NCI-H82 (cell line): ENCODE data around the gene ZSCAN1.
A peak's percentile ranks its signal among the peaks of the same experiment; 100 is the strongest.

ENCODE experiments used
- DNase-seq: peaks from one replicate; lab custom pipeline; 2025; lab: John Stamatoyannopoulos, UW

Gene ZSCAN1

DNA sequence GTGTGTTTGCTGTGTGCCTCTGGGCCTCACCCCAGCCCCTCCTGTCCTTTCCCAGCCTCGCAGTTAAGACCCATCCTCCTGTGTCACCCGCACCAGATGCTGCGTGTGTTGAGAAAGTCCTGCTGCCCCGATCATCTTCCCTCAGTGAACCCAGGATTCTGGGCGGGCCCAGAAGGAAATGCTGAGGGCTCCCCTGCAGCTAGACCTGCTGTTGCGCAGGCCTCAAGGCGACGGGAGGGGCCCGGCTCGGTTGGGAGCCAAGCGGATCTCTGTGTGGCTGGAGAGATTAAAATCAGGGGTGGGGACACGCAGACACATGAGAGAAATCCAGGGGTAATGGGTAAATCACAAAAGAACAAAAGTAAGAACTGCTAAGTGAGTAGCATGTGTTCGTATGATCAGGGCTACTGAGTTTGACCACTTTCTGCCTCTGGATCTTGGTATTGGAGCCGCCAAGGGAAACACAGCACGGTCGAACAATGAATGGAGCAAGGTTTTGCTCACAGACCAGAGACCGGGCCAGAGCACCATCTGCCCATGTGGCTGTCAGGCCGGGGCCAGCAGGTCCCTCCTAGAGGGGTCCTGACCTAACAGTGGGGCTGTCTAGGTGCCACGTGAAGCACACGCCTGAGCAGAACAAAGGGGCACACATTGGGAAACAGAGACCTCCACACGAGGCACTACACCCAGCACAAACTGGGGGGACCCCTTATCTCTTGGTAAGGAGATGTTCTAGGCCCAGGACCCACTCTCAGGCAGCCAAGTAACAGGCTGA, 7.1 kb downstream of the ZSCAN1 start:
- no peak for DNase-seq

DNA sequence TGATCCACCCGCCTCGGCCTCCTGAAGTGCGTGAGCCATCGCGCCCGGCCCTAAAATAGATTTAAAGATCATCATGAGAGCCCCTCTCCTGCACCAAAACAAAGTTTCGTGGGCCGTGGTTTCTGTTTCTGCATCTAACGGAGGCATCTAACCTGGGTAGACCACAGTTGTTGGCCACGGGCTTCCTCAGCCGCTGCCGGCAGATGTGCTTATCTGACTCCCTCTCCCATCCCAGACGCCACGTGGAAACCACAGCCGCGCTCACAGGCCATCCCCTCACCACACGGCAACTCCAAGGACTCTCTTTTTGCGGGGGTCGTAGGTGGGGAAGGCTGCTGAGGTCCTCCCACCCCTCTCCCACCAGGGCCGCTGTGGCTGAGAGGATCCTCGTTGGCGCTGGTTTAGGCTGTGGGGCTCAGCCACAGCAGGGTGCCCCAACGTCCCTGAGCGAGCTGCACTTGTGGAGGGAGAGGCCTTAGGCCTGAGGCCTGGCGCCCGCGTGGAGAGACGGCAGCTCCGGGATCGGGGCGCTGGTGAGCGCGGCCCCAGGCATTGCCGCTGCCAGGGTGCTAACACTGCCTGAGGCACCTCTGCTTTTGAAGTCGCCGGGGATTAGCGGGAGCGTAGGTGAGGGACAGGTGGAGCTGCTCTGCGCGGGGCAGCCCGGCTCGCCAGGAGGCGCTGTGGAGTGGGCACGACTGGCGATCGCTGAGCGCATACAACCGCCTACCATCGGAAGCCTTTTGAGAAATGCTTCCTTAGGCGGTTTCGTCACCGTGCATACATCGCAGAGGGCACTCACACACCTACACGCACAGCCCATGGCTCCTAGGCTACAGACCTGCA, 8.9 kb downstream of the ZSCAN1 start:
- no peak for DNase-seq

DNA sequence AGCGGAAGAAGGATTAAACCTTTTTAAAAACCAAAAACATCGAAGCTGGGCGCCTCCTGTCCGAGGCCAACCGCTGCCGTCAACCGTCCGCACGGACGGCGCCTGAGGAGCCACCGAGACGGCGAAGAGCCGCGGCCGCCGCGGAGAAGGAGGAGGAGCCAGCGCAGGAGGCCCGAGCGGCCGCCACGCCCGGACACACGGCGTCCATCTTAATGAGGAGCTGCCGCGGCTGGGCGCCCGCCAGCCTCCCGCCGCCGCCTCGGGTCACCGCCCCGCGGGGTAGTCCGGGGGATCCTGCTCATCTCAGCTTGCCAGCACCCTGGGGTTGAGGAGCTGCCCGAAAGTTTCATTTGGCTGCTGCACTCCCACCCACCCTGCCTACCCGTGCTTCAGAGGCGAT, 10.6 kb downstream of the ZSCAN1 start:
- no peak for DNase-seq

DNA sequence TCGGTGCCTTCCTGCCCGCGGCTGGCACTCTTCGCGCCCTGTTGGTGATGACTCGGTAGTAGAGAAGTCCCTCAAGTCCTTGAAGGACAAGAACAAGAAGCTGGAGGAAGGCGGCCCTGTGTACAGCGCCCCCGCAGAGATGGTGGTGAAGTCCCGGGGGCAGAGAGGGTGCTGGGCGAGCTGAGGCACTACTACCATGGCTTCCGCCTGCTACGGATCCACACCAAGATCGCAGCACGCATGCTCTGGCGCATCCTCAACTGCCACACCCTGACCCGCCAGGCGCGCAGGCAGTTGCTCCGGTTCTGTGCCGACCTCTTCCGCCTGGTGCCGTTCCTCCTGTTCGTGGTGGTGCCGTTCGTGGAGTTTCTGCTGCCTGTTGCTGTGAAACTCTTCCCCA, 11.1 kb downstream of the ZSCAN1 start:
- DNase-seq = no peak

DNA sequence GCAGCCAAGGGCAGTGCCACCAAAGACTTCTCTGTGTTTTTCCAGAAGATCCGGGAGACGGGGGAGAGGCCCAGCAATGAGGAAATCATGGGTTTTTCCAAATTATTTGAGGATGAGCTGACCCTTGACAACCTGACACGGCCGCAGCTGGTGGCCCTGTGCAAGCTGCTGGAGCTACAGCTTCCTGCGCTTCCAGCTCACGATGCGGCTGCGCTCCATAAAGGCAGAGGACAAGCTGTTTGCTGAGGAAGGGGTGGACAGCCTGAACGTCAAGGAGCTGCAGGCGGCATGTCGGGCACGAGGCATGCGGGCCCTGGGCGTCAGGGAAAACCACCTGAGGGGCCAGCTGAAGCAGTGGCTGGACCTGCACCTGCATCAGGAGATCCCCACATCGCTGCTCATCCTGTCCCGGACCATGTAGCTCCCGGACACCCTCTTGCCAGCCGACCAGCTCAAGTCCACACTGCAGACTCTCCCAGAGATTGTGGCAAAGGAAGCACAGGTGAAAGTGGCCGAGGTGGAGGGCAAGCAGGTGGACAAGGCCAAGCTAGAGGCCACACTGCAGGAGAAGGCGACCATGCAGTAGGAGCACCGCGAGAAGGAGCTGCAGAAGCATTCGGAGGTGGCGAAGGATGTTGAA, 11.7 kb downstream of the ZSCAN1 start:
- DNase-seq = no peak

DNA sequence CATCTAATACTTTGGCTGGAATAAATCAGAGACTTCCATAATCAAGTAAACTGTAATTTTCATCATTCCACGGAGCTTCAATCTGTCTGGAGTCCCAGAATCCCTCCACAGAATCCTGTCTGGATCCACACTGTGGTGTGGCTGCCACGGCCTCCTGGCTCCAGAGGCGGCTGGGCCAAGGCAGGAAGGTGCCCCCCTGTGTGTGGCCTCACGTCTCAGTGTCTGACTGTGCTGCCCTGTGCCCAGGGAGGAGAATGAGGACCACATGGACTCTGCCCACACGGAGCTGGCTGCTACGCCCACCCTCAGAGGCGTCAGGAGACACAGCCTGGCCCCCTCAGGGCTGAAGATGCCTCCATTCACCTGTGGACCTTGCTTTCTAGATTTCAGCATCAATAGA, 13.0 kb downstream of the ZSCAN1 start:
- DNase-seq = no peak

DNA sequence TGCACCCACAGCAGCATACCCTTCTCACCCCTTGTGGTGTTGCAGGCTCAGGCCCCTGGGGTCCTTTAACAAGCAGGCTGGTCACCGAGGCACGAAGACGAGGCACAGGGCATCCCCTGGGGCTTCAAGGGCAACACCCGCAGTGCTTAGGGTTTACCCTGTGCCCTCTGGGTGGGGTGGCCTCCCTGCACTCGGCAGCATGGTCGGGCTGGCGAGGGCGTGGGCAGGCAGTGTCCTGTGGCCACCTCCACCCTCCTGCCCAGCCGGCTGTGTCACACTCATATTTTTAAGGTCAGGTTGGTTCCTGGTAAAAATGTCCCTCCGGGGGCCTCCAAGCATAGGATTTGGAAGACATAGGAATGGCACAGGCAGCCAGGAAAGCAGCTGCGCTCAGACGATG, 13.8 kb downstream of the ZSCAN1 start:
- DNase-seq = no peak

DNA sequence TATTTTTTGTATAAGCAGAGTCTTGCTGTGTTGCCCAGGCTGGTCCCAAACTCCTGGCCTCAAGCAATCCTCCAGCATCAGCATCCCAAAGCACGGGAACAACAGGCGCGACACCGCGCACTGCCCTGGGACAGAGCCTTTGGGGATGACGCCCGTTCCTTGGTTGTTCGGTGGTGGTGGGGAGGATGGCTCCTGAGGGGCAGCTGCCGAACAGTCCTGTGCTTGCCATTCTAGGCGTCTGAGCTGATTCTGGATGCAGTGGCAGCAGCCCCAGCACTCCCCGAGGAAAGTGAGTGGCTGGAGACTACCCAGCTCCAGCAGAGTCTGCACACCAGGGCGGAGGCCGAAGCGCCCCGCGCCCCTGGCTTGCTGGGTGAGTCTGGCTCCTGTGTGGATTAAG, 18.4 kb downstream of the ZSCAN1 start:
- DNase-seq = no peak

DNA sequence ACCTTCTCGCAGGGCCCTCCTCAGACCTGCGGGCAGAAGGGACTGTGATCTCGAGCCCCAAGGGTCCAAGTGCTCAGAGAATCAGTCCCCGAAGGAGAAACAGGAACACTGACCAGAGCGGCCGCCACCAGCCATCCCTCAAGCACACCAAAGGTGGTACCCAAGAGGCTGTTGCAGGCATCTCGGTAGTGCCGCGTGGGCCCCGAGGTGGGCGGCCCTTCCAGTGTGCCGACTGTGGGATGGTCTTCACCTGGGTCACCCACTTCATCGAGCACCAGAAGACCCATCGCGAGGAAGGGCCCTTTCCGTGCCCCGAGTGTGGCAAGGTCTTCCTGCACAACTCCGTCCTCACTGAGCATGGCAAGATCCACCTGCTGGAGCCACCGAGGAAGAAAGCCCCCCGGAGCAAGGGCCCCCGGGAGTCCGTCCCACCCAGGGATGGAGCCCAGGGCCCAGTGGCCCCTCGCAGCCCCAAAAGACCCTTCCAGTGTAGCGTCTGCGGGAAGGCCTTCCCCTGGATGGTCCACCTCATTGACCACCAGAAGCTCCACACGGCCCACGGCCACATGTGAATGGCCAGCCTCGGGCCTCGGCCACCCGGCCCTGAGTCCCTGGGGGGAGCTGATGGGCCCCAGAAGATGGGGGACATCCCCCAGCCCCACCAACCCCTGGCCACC, 19.8 kb downstream of the ZSCAN1 start:
- DNase-seq = no peak

DNA sequence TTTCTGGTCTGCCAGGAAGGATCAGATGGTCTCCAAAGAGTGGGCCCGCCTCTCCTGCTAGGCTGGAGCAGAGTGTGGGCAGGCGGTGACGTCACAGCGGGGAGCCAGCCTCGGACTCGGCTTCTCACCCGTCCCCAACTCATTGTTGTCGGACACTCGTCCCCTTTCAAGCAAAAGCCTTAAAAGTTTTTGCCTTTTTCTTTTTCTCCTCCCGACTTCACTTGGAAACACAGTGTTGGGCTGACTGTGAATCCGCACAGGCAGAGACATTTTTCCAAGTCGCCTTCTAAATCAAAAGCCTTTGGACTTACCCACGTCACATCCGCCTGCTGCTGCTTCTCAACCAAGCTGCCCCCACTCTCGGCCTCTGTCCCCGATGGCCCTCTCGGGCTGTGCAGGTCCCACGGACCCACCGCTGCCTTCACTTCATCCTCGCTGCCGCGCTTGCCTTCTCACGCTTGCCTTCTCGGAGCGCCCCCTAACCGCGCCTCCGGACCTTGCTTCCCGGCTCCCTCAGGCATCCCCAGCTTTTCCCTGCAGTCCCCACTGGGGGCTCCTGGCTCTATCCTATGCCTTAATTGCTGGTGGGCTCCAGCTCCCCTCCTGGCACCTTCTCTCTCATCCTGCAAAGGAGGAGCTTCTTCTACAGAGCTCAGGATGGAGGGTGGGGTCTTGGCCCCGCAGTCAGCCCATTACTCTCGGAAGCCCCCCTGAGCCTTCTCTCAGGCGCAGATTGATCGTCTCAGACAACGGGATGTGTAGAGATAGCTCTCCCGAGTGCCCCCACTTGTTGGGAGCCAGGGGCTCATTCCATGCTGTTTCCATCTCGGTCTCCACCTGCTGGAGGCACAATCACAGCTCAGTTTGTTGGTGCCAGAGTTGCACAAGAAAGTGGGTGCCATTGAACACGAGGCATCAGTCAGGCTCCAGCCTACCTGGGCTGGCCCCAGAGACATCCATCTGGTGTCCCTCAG, 21.4 kb downstream of the ZSCAN1 start:
- DNase-seq = peak; percentile 42

DNA sequence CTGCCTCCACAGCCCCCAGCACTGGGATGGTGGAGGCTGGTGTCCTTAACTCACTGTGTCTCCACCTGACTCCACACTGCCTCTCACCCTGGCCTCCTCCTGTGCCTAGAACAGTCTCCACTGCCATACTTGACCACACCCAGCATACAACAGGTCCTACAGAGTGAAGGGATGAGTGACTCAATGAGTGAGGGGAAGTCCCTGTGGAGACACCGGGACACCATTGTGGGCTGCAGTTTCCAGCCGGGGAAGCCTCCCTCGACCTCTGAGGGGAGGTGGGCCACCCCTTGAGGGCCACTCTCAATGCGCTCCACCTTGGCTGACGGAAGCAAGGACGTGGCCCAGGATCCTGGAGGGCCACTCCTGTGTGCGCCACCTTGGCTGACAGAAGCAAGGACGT, 22.4 kb downstream of the ZSCAN1 start:
- DNase-seq = no peak

DNA sequence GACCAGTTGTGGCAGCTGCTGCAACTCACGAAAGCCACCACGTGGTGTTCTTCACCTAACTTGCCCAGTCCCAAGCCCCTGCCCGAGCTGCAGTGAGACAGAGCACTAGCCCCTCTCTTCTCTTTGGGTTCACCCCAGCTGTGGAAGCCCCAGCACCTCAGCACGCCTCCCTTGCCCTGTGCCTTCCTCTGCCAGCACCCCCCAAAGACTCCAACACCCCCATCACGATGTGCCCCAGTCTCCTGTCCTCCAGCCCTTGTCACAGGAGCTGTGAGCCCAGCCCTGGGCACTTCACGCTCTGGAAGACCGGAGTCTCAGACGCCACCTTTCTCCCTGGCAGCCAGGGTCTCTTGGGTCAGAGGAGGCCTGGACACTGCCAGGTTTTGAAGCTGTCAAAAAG, 23.0 kb downstream of the ZSCAN1 start:
- no peak for DNase-seq

DNA sequence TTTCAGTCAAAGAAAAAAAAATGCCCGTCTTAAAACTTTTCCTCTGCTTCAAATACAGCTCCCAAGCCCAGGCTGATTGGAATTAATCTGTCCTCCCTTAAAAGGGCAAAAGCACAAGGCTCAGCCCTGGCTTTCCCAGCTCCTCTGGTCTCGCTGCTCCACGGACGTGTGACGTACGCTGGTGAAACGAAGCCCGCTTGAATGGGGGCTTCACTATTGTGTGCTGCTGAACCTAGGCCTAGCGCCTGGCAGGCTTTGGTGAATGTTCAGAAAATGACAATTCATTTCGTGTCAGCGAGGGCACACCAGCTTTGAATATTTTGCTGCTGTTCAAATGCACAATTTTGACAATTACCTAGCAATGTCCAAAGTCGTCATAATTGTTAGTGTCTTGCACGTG, 24.6 kb downstream of the ZSCAN1 start:
- no peak for DNase-seq

DNA sequence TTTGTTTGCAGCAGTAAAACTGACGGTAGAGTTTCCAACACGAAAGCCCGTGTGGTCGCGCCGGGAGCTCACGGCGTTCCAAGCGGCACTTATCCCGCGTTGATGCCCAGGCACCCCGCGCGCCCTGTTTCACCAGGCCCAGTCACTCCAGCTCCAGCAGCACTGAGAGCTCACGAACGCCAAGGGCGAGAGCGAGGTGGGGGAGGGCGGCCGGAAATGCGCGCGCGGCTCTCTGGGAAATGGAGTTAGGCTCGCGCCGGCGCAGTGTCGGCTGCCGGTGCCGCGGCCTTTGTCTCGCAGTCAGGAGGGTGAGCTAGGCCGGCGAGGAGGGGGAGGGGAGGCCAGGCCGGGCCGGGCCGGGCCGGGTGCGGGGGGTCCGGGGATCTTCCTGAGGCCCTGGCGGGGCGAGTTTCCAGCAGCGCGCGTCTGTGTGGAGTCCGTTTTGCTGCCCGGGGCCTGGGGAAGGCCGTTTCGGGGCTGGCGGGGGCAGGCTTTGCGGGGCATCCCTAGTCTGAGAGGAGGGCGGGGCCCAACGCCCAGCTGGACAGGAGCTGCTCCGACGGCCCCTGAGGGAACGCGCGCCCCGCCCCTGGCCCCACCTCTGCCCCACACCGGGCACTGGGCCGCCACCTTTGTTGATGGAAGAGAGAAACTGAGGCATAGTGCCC, 25.3 kb downstream of the ZSCAN1 start, which contains the start of gene ZNF135:
Gene ZNF135, plus strand, starts transcription at position 280 of the 668 bp plus-strand sequence. CDS start 721 bp downstream, outside the sequence.
- DNase-seq = peak; percentile 79

DNA sequence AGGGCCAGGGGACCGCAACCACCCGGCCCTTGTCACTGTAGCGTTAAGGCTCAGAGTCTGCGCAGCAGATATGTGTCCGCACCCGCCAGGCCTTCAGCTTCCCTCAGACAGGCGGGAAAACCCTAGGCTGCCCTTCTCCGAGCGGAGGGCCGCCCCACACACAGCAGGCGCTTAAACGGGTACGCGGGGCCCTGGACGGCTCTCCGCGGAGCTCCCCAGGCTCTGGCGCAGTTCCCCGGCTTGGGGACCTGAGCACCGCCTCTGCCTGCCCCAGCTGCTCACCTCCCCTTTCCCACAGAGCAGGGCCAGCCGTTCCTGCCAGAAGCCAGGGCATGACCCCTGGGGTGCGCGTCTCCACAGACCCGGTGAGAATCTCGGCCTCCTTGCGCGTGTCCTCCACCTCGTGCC, 25.9 kb downstream of the ZSCAN1 start:
- DNase-seq = no peak

DNA sequence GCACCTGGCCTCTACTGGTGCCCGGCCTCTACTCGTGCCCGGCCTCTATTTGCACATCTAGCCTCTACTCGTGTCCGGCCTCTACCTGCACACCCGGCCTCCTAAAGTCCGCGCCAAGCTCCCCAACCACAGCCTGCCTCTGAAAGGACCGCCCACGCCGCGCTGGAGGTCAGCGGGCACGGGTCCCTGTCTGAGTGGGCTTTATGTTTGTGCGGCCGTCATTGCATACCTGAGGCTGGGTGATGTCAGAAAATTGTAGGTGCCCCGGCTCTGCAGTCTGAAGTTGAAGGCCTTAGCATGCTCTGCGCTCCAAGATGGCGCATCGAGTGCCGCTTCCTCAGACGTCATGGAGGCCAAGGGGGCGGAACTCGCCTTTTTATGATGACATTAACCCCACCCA, 26.4 kb downstream of the ZSCAN1 start:
- no peak for DNase-seq

DNA sequence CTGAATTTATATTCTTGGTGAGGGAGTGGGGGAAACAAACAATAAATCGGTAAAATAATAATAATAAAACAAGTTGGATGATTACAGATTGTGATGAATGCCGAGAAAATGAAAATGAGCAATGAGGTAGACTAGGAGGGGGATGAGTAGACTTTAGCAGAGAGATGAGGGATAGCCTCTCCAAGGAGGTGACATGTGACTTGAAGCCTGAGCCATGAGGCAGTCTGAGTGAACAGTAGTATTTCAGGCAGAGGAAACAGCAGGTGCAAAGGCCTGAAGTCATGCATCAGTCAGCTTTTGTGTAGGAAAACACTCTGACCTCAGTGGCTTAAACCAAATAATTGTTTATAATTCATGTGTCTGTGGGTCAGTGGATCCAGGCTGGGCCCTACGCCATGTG, 29.9 kb downstream of the ZSCAN1 start:
- DNase-seq = no peak

DNA sequence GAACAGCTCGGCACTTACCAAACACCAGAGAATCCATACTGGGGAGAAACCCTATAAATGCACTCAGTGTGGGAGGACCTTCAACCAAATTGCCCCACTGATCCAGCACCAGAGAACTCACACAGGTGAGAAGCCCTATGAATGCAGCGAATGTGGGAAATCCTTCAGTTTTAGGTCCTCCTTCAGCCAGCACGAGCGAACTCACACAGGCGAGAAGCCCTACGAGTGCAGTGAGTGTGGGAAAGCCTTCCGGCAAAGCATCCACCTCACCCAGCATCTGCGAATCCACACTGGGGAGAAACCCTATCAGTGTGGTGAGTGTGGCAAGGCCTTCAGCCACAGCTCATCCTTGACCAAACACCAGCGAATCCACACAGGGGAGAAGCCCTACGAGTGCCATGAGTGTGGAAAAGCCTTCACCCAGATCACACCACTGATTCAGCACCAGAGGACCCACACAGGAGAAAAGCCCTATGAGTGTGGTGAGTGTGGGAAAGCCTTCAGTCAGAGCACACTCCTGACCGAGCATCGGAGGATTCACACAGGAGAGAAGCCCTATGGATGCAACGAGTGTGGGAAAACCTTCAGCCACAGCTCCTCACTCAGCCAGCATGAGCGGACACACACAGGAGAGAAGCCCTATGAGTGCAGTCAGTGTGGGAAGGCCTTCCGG, 33.6 kb downstream of the ZSCAN1 start:
- no peak for DNase-seq

DNA sequence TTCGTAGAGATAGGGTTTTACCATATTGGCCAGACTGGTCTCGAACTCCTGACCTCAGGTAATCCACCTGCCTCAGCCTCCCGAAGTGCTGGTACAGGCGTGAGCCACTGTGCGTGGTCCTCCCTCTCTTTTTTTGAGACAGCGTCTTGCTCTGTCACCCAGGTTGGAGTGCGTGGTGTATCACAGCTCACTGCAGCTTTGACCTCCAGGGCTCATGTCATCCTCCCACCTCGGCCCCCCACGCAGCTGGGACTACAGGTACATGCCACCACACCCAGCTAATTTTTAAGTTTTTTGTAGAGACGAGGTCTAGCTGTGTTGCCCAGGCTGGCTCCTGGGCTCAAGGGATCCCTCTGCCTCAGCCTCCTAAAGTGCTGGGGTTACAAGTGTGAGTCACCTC, 46.0 kb downstream of the ZSCAN1 start:
- no peak for DNase-seq

DNA sequence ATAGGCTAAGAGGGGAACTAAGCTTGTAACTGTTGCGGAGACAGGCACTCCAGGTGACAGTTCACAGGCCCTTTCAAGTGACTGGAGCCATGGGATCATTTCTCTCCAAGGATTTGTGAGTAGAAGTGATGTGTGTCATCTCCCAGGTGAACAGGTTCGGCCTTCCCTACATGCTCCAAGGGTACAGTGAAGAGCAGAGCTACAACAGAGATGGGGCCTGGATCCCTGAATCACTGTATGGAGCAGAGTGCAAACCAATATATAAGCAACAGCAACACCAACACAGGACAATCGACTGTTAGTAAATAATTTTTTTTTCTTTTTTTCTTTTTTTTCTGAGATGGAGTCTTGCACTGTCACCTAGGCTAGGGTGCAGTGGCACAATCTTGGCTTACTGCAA, 49.2 kb downstream of the ZSCAN1 start:
- DNase-seq = no peak
